GM19328 (cell line): Measurements from ENCODE around the gene DUSP22.
"Not testable (repeated sequence)": the region's sequence is repeated elsewhere in the genome, so short reads cannot be mapped to it uniquely, and the experiment has no call there.

Source experiments
- ATAC-seq: cut with Tn5 transposase; IDR thresholded peaks from one replicate; pipeline ENCODE4 v1.9.1; 2021; ENCODE audit warnings: mild to moderate bottlenecking, moderate library complexity; ENCODE audit not compliant: unreplicated experiment

Gene DUSP22

GRCh38 chr6:362231-362923, 70.1 kb downstream of the DUSP22 start:
- no peak for ATAC-seq

GRCh38 chr6:362924-363249, 70.6 kb downstream of the DUSP22 start:
- ATAC-seq = no peak

- no peak for ATAC-seq
These were observed 71.0 kb downstream of the DUSP22 start for GRCh38 chr6:363291-363690.

- ATAC-seq = no peak
These were observed 71.6 kb downstream of the DUSP22 start for GRCh38 chr6:363909-364308.

- peak; percentile 57 for ATAC-seq
These were observed 72.6 kb downstream of the DUSP22 start for GRCh38 chr6:364609-365540.

- no peak for ATAC-seq
These were observed 73.5 kb downstream of the DUSP22 start for GRCh38 chr6:365835-366234.

GRCh38 chr6:366389-367297, 74.4 kb downstream of the DUSP22 start:
- no peak for ATAC-seq

GRCh38 chr6:367298-367794, 75.1 kb downstream of the DUSP22 start:
- no peak for ATAC-seq

- ATAC-seq = no peak
These were observed 75.8 kb downstream of the DUSP22 start for GRCh38 chr6:367891-368630.

- ATAC-seq = no peak
These were observed 77.5 kb downstream of the DUSP22 start for GRCh38 chr6:369559-370431.

- ATAC-seq = no peak
These were observed 78.3 kb downstream of the DUSP22 start for GRCh38 chr6:370555-370954.

GRCh38 chr6:371851-372250, 79.6 kb downstream of the DUSP22 start:
- not testable (repeated sequence) for ATAC-seq

GRCh38 chr6:372336-372911, 80.1 kb downstream of the DUSP22 start:
- no peak for ATAC-seq

GRCh38 chr6:373031-373430, 80.7 kb downstream of the DUSP22 start:
- ATAC-seq = no peak

- ATAC-seq = no peak
These were observed 81.8 kb downstream of the DUSP22 start for GRCh38 chr6:373773-374724.

- ATAC-seq = no peak
These were observed 82.7 kb downstream of the DUSP22 start for GRCh38 chr6:374956-375355.

GRCh38 chr6:376827-377640, 84.7 kb downstream of the DUSP22 start:
- no peak for ATAC-seq
